ENCODE measurements around the gene ADD3. TPM values are rescaled to one million over a fixed set of nuclear protein-coding genes. Genes with fewer than 3 reads are reported as not detected.

The ADD3 gene
- total and polyA plus RNA-seq, 2 experiments from 2014 or later: 96.9 to 114 TPM

DNA sequence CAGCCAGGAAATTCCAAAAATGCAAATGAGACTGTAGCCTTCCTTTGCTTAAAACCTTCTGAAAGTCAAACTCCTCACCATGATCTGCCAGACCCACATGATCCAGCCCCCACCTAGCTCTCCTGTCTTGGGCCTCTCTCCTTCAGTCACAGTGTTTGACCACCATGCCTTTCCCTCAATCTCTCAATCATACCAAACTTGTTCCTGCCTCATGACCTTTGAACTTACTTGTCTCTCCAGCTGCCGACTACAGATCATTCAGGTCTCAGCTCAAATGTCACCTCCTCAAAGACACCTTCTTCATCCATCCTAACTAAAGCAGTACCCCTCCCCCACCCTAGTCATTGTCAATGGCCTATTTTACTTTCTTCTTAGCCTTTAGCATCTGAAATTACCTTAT, 9.3 kb upstream of the ADD3 start:
- H3K27ac ChIP-seq: no peak overlapping the region
- no peaks in the 10 kb centered on the region for H3K36me3 ChIP-seq
- no peak overlapping the region for H3K4me3 ChIP-seq
- H3K4me1 ChIP-seq (ENCODE audit: low read depth): peaks cover 9% of the 10 kb centered on the region
- no peaks in the 10 kb centered on the region for H3K27me3 ChIP-seq
- no peak for DNase-seq (ENCODE audit: low read depth in 1 of 2, low spot score in 1 of 2)
- H3K9me3 ChIP-seq (ENCODE audit: low read depth): no peaks in the 10 kb centered on the region
- TF ChIP-seq, protein P1, sequence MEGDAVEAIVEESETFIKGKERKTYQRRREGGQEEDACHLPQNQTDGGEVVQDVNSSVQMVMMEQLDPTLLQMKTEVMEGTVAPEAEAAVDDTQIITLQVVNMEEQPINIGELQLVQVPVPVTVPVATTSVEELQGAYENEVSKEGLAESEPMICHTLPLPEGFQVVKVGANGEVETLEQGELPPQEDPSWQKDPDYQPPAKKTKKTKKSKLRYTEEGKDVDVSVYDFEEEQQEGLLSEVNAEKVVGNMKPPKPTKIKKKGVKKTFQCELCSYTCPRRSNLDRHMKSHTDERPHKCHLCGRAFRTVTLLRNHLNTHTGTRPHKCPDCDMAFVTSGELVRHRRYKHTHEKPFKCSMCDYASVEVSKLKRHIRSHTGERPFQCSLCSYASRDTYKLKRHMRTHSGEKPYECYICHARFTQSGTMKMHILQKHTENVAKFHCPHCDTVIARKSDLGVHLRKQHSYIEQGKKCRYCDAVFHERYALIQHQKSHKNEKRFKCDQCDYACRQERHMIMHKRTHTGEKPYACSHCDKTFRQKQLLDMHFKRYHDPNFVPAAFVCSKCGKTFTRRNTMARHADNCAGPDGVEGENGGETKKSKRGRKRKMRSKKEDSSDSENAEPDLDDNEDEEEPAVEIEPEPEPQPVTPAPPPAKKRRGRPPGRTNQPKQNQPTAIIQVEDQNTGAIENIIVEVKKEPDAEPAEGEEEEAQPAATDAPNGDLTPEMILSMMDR (IDR thresholded peaks at IDR 0.05; ENCODE audit: low read depth, low read length): no peak

DNA sequence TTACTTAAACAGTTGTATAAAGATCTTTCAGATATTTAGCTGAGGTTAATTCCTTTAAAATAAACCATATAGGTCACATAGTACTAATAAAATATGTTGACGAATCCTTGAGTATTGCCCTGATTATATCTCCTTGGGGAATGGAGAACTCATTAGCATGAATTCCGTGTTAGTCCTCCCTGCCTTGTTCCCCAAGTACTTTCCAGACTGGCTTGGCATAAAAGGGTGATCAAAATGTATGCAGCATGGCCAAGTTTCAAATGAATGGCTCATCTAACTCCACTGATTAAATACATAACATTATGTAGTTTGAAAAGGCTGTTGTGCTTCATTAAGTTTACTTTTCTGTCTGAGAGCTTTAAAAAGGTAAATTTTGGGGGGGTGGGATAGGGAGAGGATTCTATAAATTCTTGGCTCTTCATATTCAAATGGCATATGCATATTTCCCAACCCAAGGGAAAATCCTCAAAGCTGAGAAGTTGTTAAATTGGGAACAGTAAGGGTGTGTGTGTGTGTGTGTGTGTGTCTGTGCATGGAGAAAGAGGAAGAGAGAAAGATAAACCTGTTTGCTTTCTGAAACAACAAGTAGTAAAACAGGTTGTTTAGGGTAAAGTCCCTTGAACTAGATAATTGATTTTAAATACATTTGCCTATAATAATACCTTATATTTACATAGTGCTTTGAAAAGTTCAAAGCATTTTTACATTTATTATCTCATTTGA, 4.8 kb upstream of the ADD3 start:
- no peak overlapping the region for H3K4me3 ChIP-seq
- no peaks in the 10 kb centered on the region for H3K9me3 ChIP-seq (ENCODE audit: low read depth)
- no peaks in the 10 kb centered on the region for H3K27me3 ChIP-seq
- peaks cover 17% of the 10 kb centered on the region for H3K4me1 ChIP-seq (ENCODE audit: low read depth)
- H3K36me3 ChIP-seq: no peaks in the 10 kb centered on the region
- no peak overlapping the region for H3K27ac ChIP-seq
- DNase-seq (ENCODE audit: low read depth in 1 of 2, low spot score in 1 of 2): no peak
- TF ChIP-seq, protein P1 (IDR thresholded peaks at IDR 0.05; ENCODE audit: low read depth, low read length): no peak

DNA sequence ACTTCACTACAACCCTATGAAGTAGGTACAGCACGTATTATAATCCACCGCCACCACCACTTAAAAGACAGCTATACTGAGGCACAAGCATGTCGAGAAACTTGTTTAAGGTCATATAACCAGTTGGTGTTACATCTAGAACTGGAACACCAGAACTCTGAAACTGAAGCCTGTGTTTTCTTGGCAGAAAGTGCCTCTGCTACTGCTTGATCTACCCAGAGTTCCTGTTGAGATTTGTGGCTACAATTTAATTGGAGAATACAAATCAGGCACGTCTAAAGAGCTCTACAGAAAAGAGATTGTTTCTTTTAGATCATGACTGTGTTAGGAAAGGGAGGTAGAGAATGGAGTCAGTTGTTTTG, 4.3 kb upstream of the ADD3 start:
- Histone ChIP-seq H3K36me3 (no peaks in the 10 kb centered on the region), H3K4me3 (no peak overlapping the region), H3K4me1 (ENCODE audit: low read depth) (peaks cover 17% of the 10 kb centered on the region), H3K27me3 (no peaks in the 10 kb centered on the region), H3K27ac (no peak overlapping the region), H3K9me3 (ENCODE audit: low read depth) (no peaks in the 10 kb centered on the region)
- TF ChIP-seq, protein P1 (IDR thresholded peaks at IDR 0.05; ENCODE audit: low read depth, low read length): no peak
- DNase-seq (ENCODE audit: low read depth in 1 of 2, low spot score in 1 of 2): no peak

DNA sequence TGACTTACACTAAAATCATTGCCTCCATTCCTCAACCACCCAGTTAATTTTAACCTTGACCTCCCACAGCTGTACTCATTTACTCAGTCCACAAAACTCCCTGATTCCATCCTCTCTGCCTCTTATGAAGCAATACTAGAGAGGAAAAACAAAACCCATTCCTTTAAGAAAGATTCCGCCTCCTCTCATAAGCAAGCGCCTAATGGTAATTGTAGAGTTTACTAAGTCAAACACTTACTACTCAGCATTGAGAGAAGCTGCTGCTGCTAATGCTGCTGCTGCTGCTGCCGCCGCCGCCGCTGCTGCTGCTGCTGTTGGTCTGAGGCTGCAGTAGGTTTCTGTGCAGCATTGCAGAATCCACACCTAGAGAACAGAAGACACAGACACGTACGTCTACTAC, 2.1 kb upstream of the ADD3 start:
- Histone ChIP-seq H3K27ac (peak overlapping the region; percentile 5), H3K36me3 (no peaks in the 10 kb centered on the region), H3K4me1 (ENCODE audit: low read depth) (peaks cover 31% of the 10 kb centered on the region), H3K4me3 (peak overlapping the region; percentile 60), H3K9me3 (ENCODE audit: low read depth) (no peaks in the 10 kb centered on the region), H3K27me3 (no peaks in the 10 kb centered on the region)
- TF ChIP-seq, protein P1 (IDR thresholded peaks at IDR 0.05; ENCODE audit: low read depth, low read length): no peak
- DNase-seq (ENCODE audit: low read depth in 1 of 2, low spot score in 1 of 2): peak; percentile 51 to 86

DNA sequence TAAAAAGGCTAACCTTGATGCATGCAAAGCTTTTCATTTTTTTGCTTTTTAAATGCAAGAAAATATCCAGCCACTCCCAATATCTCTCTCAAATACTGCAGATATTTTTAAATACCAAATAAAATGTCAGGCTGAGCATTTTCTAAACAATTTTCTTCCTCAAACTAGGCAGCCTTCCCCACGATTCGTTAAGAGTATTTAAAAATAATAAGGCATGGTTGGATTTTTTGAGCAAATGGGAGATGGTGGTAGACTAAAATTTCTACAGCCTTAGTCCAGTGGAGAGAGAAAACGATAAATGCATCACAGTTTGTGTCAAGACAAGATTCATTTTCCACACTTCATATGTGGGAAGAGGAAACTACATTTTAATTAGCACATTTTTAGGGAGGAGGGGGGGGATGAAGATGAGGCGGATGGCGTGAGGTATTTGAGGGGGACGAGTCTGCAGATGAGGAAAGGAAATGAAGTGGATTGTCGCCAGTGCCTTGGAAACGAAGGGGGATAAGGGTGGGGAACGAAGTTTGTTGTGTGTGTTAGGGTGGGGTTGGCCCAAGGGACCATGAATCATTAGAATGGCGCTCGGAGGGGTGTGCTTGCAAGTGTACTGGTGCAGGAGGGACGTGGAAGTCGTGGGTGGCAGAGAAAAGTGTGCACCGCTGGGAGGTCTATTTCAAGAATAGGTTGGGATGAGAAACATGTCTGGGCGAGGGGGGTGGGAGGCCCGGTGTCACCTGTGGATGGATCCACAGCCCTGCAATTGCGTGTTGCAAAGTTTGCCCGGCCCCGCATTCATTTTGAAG, 1.2 kb upstream of the ADD3 start:
- Histone ChIP-seq H3K36me3 (no peaks in the 10 kb centered on the region), H3K27me3 (no peaks in the 10 kb centered on the region), H3K9me3 (ENCODE audit: low read depth) (no peaks in the 10 kb centered on the region), H3K27ac (peak overlapping the region; percentile 97), H3K4me1 (ENCODE audit: low read depth) (peaks cover 39% of the 10 kb centered on the region), H3K4me3 (peak overlapping the region; percentile 60)
- DNase-seq (ENCODE audit: low read depth in 1 of 2, low spot score in 1 of 2): peak; percentile 18 to 80
- TF ChIP-seq, protein P1 (IDR thresholded peaks at IDR 0.05; ENCODE audit: low read depth, low read length): no peak

Measured in cardiac muscle cell (in vitro differentiated cells and primary cell).